ENCODE data around the gene PACRG.

- no peak for TF ChIP-seq CTCF (conservative IDR thresholded peaks at IDR 0.05; ENCODE audit: low read length)
- no peak for TF ChIP-seq EZH2phosphoT487 (IDR thresholded peaks at IDR 0.05; ENCODE audit: borderline replicate concordance, low read depth, low read length)
Measured at GRCh38 chr6:162699961-162700360, 27.8 kb upstream of the PACRG start.

All from OCI-LY7 (cell line).